K562 (cell line): ENCODE measurements around the gene LHPP. TPM values are rescaled to one million over a fixed set of nuclear protein-coding genes. Genes with fewer than 3 reads are reported as not detected.

Experiments used
- EHMT2 ChIP-seq: fragments of 450-650 bp; IDR thresholded peaks from 2 replicates; pipeline ENCODE4 v1.6.1; 2018; ENCODE audit warnings: antibody characterized with exemption
- ETV1 ChIP-seq: fragments of 450-650 bp; conservative IDR thresholded peaks from 2 replicates; pipeline ENCODE4 v1.6.1; 2016; ENCODE audit warnings: missing genetic modification characterization, control low read depth, low read depth, missing compliant biosample characterization
- FOXA1 ChIP-seq: fragments of 450-650 bp; IDR thresholded peaks from 2 replicates; pipeline ENCODE4 v1.6.1; 2016; ENCODE audit warnings: mild to moderate bottlenecking, borderline replicate concordance
- GATAD2A ChIP-seq: fragments of 450-650 bp; IDR thresholded peaks from 2 replicates; pipeline ENCODE4 v1.6.1; 2017
- HIVEP1 ChIP-seq: fragments of 250-450 bp; sonication (Bioruptor Pico); IDR thresholded peaks from 2 replicates; pipeline ENCODE4 v1.4.0; 2020; ENCODE audit warnings: mild to moderate bottlenecking
- HNRNPL ChIP-seq: fragments of 200-400 bp; formaldehyde crosslinking; IDR thresholded peaks from 2 replicates; pipeline ENCODE4 v1.6.1; 2017; ENCODE audit warnings: low read depth, mild to moderate bottlenecking, low read length
- MAFG ChIP-seq: fragments of 450-650 bp; conservative IDR thresholded peaks from 2 replicates; pipeline ENCODE4 v1.6.1; 2016; ENCODE audit warnings: missing genetic modification characterization, missing compliant biosample characterization
- MNT ChIP-seq, 2 experiments: fragments of 450-650 bp; conservative IDR thresholded peaks; 2 replicates each; pipeline ENCODE4 v1.6.1; 2017; ENCODE audit warnings: mild to moderate bottlenecking in 2 of 2, moderate library complexity in 2 of 2
- PBX2 ChIP-seq, 2 experiments: IDR thresholded peaks in 1 of 2; conservative IDR thresholded peaks in 1 of 2; 2 replicates each; pipeline ENCODE4 v1.6.1; 2016; ENCODE audit warnings: low read depth in 2 of 2, mild to moderate bottlenecking in 1 of 2, missing compliant biosample characterization in 1 of 2, missing genetic modification characterization in 1 of 2, moderate library complexity in 1 of 2
- POLR2H ChIP-seq: IDR thresholded peaks from 2 replicates; pipeline ENCODE4 v1.6.1; 2016; ENCODE audit warnings: missing genetic modification characterization, low read depth, mild to moderate bottlenecking, control low read depth, missing compliant biosample characterization, moderate library complexity
- RBM22 ChIP-seq: fragments of 200-400 bp; formaldehyde crosslinking; IDR thresholded peaks from 2 replicates; pipeline ENCODE4 v1.6.1; 2018; ENCODE audit warnings: low read length, low read depth; ENCODE audit not compliant: poor library complexity, severe bottlenecking
- SIRT6 ChIP-seq: IDR thresholded peaks from one replicate; pipeline ENCODE4 v1.6.1; 2012; ENCODE audit warnings: low read depth, mild to moderate bottlenecking, control low read depth, inconsistent platforms, low read length, moderate library complexity
- SPI1 ChIP-seq: IDR thresholded peaks from 2 replicates; pipeline ENCODE4 v1.6.1; 2011; ENCODE audit warnings: low read depth, low read length, control low read depth, borderline replicate concordance
- SRSF3 ChIP-seq: fragments of 200-400 bp; formaldehyde crosslinking; IDR thresholded peaks from 2 replicates; pipeline ENCODE4 v1.6.1; 2016; ENCODE audit warnings: mild to moderate bottlenecking, low read length, moderate library complexity; ENCODE audit not compliant: insufficient read depth
- TEAD2 ChIP-seq: fragments of 450-650 bp; IDR thresholded peaks from 2 replicates; pipeline ENCODE4 v1.6.1; 2016; ENCODE audit warnings: missing genetic modification characterization, control low read depth, missing compliant biosample characterization
- THRAP3 ChIP-seq: fragments of 450-650 bp; IDR thresholded peaks from 2 replicates; pipeline ENCODE4 v1.6.1; 2016; ENCODE audit warnings: mild to moderate bottlenecking, inconsistent platforms, borderline replicate concordance
- ZMIZ1 ChIP-seq, 2 experiments: fragments of 150-350 bp in 1 of 2; IDR thresholded peaks; 2 replicates each; pipeline ENCODE4 v1.6.1; 2012 to 2016; ENCODE audit warnings: low read depth in 2 of 2, low read length in 2 of 2, mild to moderate bottlenecking in 1 of 2, moderate library complexity in 1 of 2
- ZNF280A ChIP-seq: fragments of 450-650 bp; IDR thresholded peaks from 2 replicates; pipeline ENCODE4 v1.6.1; 2018; ENCODE audit warnings: mild to moderate bottlenecking, low read depth; ENCODE audit not compliant: partially characterized antibody
- ZNF324 ChIP-seq: fragments of 250-450 bp; sonication (Bioruptor Pico); IDR thresholded peaks from 2 replicates; pipeline ENCODE4 v1.4.0; 2020; ENCODE audit warnings: mild to moderate bottlenecking
- ZNF57 ChIP-seq: fragments of 450-650 bp; formaldehyde crosslinking; IDR thresholded peaks from 2 replicates; pipeline ENCODE4 v1.4.0; 2020; ENCODE audit warnings: mild to moderate bottlenecking, moderate library complexity
- polyA plus RNA-seq, 8 experiments: library from polyadenylated mRNA; depleted of rRNA in 4 of 8; stranded (reverse) in 5 of 8; unstranded in 3 of 8; fragments of >200 nt; fragmentation: Nextera tagmentation in 2 of 8; fragmentation: Illumina TruSeq in 1 of 8; extraction: Ambion mirVana in 2 of 8; extraction: Trizol in 1 of 8; gene quantifications; 2 replicates each; pipeline versions ENCODE4 v1.2.1 to v1.2.3, GENCODE V29; 2011 to 2014; ENCODE audit warnings: inconsistent platforms in 1 of 8, missing spikeins in 1 of 8
- total RNA-seq, 7 experiments: library from RNA; depleted of rRNA in 6 of 7; stranded (reverse); fragments of >200 nt in 6 of 7; fragmentation: Illumina TruSeq in 2 of 7; extraction: Trizol in 2 of 7; gene quantifications; 2 replicates each; pipeline versions ENCODE4 v1.2.1 to v1.2.3, GENCODE V29; 2011 to 2021; ENCODE audit warnings: low replicate concordance in 1 of 7

The LHPP gene
- total and polyA plus RNA-seq, 9 of the 15 experiments (the other 6 are each of a cell fraction or from before 2014, with no cell fraction given), result 0.34 to 7.4 (median 3.0) TPM

GRCh38 chr10:124648738-124649137, 187.1 kb downstream of the LHPP start (continued):
- TF ChIP-seq MNT (conservative IDR thresholded peaks at IDR 0.05) (peak in 1 of 2 experiments; percentile 46; a peak in 2 of 4 replicates), GATAD2A (no peak), ETV1 (tag) (no peak), SRSF3 (no peak), RBM22 (no peak), HIVEP1 (no peak), MAFG (tag) (peak; percentile 87), TEAD2 (tag) (no peak), FOXA1 (no peak), ZNF57 (CRISPR knock-in tag) (no peak), THRAP3 (no peak), HNRNPL (no peak), ZMIZ1 (IDR thresholded peaks at IDR 0.05; ENCODE audit: low read depth in 2 of 2, low read length in 2 of 2) (no peak), EHMT2 (no peak), ZNF324 (CRISPR knock-in tag) (no peak), POLR2H (tag) (no peak), SPI1 (no peak), SIRT6 (no peak), PBX2 (CRISPR knock-in tag; IDR thresholded peaks at IDR 0.05; ENCODE audit: low read depth) (no peak), PBX2 (tag; conservative IDR thresholded peaks at IDR 0.05; ENCODE audit: low read depth) (no peak), ZNF280A (no peak)
